Gastrocnemius medialis (tissue), 4 donors: Measurements from ENCODE around the gene HNRNPUL1. TPM values are rescaled to one million over a fixed set of nuclear protein-coding genes. Genes with fewer than 3 reads are reported as not detected.
"Not testable (repeated sequence)": the region's sequence is repeated elsewhere in the genome, so short reads cannot be mapped to it uniquely, and the experiment has no call there.

Experiments
- ATAC-seq, 2 donors: fragments of 150-250 bp; one replicate each; pipeline ENCODE4 v1.9.1; 2016
- DNase-seq, 2 donors: peaks; one replicate each; pipeline ENCODE4 v3.0.0-alpha.2; 2019
- H3K27ac ChIP-seq, 4 donors: fragments of 200-600 bp; sonication (generic); 1 replicate in 1 of 4; 2 replicates in 3 of 4; pipeline ENCODE4 v1.5.1; 2016 to 2018; ENCODE audit warnings: mild to moderate bottlenecking in 2 of 4, moderate library complexity in 1 of 4
- H3K27me3 ChIP-seq, 3 donors: fragments of 200-600 bp; sonication (generic) in 2 of 3; 1 replicate in 1 of 3; 2 replicates in 2 of 3; pipeline versions ENCODE4 v1.5.1 to v1.6.0; 2016 to 2019; ENCODE audit warnings: mild to moderate bottlenecking in 1 of 3, moderate library complexity in 1 of 3
- H3K36me3 ChIP-seq, 2 donors: fragments of 200-600 bp; sonication (generic) in 1 of 2; one replicate each; pipeline ENCODE4 v1.5.1; 2017 to 2018
- H3K4me1 ChIP-seq, 2 donors: fragments of 200-600 bp; sonication (generic) in 1 of 2; one replicate each; pipeline ENCODE4 v1.5.1; 2016 to 2017; ENCODE audit warnings: mild to moderate bottlenecking in 2 of 2
- H3K4me3 ChIP-seq, 4 donors: fragments of 200-600 bp; sonication (generic) in 3 of 4; 1 replicate in 1 of 4; 2 replicates in 3 of 4; pipeline ENCODE4 v1.5.1; 2016 to 2019; ENCODE audit warnings: mild to moderate bottlenecking in 2 of 4
- H3K9me3 ChIP-seq, 3 donors: fragments of 200-600 bp; sonication (generic) in 2 of 3; 1 replicate in 1 of 3; 2 replicates in 2 of 3; pipeline ENCODE4 v1.5.1; 2016 to 2019
- CTCF ChIP-seq, 5 experiments: fragments of 450-650 bp in 3 of 5; fragments of 200-600 bp in 2 of 5; sonication (generic) in 2 of 5; IDR thresholded peaks in 4 of 5; conservative IDR thresholded peaks in 1 of 5; 1 replicate in 4 of 5; 2 replicates in 1 of 5; pipeline ENCODE4 v1.5.1; 2016 to 2019; ENCODE audit warnings: antibody characterized with exemption in 5 of 5, mild to moderate bottlenecking in 3 of 5, moderate library complexity in 3 of 5
- POLR2A ChIP-seq, 2 donors: fragments of 450-650 bp; IDR thresholded peaks; one replicate each; pipeline ENCODE4 v1.6.1; 2017; ENCODE audit warnings: antibody characterized with exemption in 2 of 2, mild to moderate bottlenecking in 2 of 2, moderate library complexity in 2 of 2
- in situ Hi-C, 4 donors: fragments of 200-750 bp; cut with MboI; loops; one replicate each; pipeline versions ENCODE4 v1.15.0 to v1.8.0; 2017; ENCODE audit warnings: low sequenced_read_pairs in 4 of 4
- intact Hi-C: fragments of 100-400 bp; cut with DNase I; formaldehyde crosslinking; loops from one replicate; pipeline ENCODE4 v1.15.1; 2023; ENCODE audit warnings: low total_unique reads
- total RNA-seq, 4 donors: library from RNA; depleted of rRNA; stranded (reverse); fragments of >200 nt; gene quantifications; one replicate each; pipeline versions ENCODE4 v1.1.0 to v1.2.3, GENCODE V29; 2016

HNRNPUL1 gene
- total RNA-seq, 4 donors from 2014 or later = 49.5 to 101 (median 92.4) TPM

DNA sequence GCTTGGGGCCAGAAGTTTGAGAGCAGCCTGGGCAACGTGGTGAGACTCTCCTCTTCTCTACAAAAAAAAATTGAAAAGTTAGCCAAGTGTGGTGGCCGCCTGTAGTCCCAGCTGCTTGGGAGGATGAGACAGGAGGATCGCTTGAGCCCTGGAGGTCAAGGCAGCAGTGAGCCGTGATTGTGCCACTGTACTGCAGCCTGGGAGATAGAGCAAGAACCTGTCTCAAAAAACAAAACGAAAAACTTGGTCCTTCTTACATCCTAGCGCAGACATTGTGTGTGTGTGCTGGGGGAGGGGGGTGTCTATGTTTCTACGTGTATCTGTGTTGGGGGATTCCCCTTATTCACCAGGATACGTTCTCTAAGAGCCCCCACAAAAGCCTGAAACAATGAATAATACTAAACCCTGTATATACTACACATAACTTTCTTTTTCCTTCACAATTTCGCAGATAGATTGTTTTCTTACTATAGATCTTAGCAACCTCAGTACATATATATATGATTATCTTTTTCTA, 37.2 kb upstream of the HNRNPUL1 start:
- DNase-seq (no peak), ATAC-seq (no peak)
- in situ Hi-C loops = no loop called here
- Histone ChIP-seq H3K9me3 (no peaks in the 10 kb centered on the region), H3K4me3 (peak overlapping the region; percentile 41 to 60 (median 56)), H3K27me3 (peaks cover 0 to 13% (median 11%) of the 10 kb centered on the region in 3 donors), H3K4me1 (peaks cover 6 to 10% of the 10 kb centered on the region in 2 donors), H3K27ac (peak overlapping the region; percentile 68 to 80 (median 76)), H3K36me3 (no peaks in the 10 kb centered on the region)
- TF ChIP-seq POLR2A (IDR thresholded peaks at IDR 0.05) = no peak
- no peak for TF ChIP-seq CTCF (IDR thresholded peaks at IDR 0.05 in 4 of 5, conservative IDR thresholded peaks at IDR 0.05 in 1 of 5)
- intact Hi-C loops = loop anchor here (1.0 kb wide), 1 partner anchor 35 kb away; no protein-coding TSS in a partner anchor

DNA sequence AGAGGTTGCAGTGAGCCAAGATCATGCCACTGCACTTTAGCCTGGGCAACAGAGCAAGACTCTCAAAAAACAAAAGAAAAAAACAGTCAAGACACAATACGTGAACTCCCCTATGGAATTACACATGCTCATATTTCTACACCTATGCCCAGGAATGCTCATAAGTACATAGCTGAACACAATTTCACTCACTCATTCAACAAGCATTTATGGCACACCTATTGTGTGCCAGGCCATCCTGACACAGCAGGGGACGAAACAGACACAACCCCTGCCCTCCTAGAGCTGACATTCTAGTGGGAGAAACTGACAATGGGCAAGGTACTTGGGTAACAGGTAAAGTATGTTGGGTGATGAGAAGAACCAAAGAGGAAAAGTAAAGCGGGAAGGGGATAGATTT, 35.7 kb upstream of the HNRNPUL1 start:
- Histone ChIP-seq H3K27ac (no peak overlapping the region), H3K36me3 (no peaks in the 10 kb centered on the region), H3K9me3 (no peaks in the 10 kb centered on the region), H3K27me3 (peaks cover 0 to 13% (median 11%) of the 10 kb centered on the region in 3 donors), H3K4me1 (peaks cover 6 to 10% of the 10 kb centered on the region in 2 donors), H3K4me3 (no peak overlapping the region)
- no peak for DNase-seq
- in situ Hi-C loops = no loop called here
- intact Hi-C loops = no loop called here
- no peak for ATAC-seq
- no peak for TF ChIP-seq CTCF (IDR thresholded peaks at IDR 0.05 in 4 of 5, conservative IDR thresholded peaks at IDR 0.05 in 1 of 5)
- TF ChIP-seq POLR2A (IDR thresholded peaks at IDR 0.05) = no peak

DNA sequence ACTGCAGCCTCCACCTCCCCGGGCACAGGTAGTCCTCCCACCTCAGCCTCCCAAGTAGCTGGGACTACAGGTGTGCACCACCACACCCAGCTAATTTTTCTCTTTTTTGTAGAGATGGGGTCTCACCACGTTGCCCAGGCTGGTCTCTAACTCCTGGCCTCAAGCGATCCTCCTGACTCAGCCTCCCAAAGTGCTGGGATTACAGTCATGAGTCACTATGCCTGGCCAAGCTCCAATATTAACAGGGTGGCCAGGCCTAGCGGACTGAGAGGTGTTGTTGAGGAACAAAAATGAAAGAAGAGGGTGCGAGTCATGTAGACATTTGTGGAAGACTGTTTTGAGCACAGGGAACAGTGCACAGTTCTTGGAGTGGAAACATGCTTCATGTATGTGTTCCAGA, 34.8 kb upstream of the HNRNPUL1 start:
- H3K4me3 ChIP-seq, intact Hi-C loops, H3K27ac ChIP-seq, DNase-seq, H3K4me1 ChIP-seq, ATAC-seq, in situ Hi-C loops, H3K36me3 ChIP-seq, H3K9me3 ChIP-seq: not testable (repeated sequence)
- H3K27me3 ChIP-seq = peaks cover 0 to 13% (median 11%) of the 10 kb centered on the region in 3 donors

DNA sequence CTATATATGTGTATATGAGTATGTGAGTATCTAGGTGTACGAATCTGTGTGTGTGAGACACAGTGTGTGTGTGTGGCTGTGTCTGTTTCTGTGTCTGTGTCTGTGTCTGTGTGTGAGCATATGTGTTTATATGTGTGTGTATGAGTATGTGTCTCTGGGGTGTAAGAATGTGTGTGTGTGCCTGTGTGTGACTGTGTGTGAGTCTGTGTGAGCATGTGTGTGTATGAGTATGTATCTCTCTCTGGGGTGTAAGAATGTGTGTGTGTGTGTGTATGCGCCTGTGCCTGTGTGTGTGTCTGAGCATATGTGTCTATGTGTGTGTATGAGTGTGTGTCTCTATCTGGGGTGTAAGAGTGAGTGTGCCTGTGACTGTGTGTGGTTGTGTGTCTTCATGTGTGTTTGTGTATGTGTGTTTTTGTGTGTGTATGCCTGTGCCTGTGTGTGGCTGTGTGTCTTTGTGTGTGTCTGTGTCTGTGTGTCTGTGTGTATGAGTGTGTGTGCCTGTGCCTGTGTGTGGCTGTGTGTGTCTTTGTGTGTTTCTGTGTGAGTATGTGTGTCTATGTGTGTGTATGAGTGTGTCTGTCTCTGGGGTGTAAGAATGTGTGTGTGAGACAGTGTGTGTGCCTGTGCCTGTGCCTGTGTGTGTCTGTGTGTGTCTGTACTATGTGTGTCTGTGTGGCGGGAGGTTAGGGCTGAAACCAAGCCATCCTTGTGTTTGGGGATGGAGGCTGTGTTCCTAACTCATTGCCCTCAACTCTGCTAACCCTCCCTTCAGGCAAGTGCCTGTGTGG, 33.9 kb upstream of the HNRNPUL1 start:
- no peak overlapping the region for H3K4me3 ChIP-seq
- H3K36me3 ChIP-seq = no peaks in the 10 kb centered on the region
- intact Hi-C loops = no loop called here
- in situ Hi-C loops = no loop called here
- H3K27me3 ChIP-seq = peaks cover 0 to 13% (median 11%) of the 10 kb centered on the region in 3 donors
- H3K4me1 ChIP-seq = peaks cover 6 to 10% of the 10 kb centered on the region in 2 donors
- no peaks in the 10 kb centered on the region for H3K9me3 ChIP-seq
- TF ChIP-seq CTCF (IDR thresholded peaks at IDR 0.05 in 4 of 5, conservative IDR thresholded peaks at IDR 0.05 in 1 of 5) = no peak
- no peak for TF ChIP-seq POLR2A (IDR thresholded peaks at IDR 0.05)
- DNase-seq (no peak), ATAC-seq (no peak)
- no peak overlapping the region for H3K27ac ChIP-seq

DNA sequence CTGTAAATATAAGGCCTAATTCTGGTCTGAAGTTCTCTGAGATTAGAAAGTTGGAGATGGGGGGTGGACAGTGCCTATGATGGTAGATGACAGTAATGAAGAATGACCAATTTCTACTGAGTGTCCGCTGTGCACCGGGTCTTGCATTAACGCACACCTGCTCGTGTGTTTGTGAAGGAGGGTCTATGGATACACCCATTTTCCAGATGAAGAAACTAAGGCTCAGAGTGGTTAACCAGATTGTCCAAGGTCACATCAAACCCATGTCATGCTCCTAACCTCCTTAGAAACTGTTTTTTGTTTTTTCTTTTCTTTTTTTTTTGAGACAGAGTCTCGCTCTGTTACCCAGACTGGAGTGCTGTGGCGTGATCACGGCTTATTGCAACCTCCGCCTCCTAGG, 31.5 kb upstream of the HNRNPUL1 start:
- Histone ChIP-seq H3K9me3 (no peaks in the 10 kb centered on the region), H3K4me1 (peaks cover 0 to 3% of the 10 kb centered on the region in 2 donors), H3K27me3 (peaks cover 0 to 5% (median under 1%) of the 10 kb centered on the region in 3 donors), H3K4me3 (no peak overlapping the region), H3K27ac (no peak overlapping the region), H3K36me3 (no peaks in the 10 kb centered on the region)
- ATAC-seq (no peak), DNase-seq (no peak)
- intact Hi-C loops = no loop called here
- TF ChIP-seq POLR2A (IDR thresholded peaks at IDR 0.05) (no peak), CTCF (IDR thresholded peaks at IDR 0.05 in 4 of 5, conservative IDR thresholded peaks at IDR 0.05 in 1 of 5) (no peak)
- in situ Hi-C loops = no loop called here
